GM12874 (cell line): Measurements from ENCODE around the gene AGAP1.

Experiments
- CTCF ChIP-seq: IDR thresholded peaks from 2 replicates; pipeline ENCODE4 v1.5.1; 2011; ENCODE audit warnings: low read depth, mild to moderate bottlenecking, control low read depth, low read length, moderate library complexity; ENCODE audit not compliant: insufficient read depth

Gene AGAP1

DNA sequence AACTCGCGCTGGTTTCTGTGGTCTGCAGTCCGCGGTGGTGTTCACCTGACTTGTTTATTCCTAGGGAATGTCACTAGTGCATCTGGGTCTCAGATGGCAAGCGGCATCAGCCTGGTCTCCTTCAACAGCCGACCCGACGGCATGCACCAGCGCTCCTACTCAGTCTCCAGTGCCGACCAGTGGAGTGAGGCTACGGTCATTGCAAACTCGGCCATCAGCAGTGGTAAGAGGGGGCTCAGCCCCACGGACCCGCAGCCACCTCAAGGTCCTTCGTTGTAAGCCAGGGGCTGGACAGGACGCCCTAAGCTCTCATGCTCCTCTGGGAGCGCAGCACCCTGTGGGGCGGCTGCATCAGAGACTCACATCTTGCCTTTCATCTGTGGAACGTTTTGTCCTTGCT, 436.9 kb downstream of the AGAP1 start:
- TF ChIP-seq CTCF = no peak

DNA sequence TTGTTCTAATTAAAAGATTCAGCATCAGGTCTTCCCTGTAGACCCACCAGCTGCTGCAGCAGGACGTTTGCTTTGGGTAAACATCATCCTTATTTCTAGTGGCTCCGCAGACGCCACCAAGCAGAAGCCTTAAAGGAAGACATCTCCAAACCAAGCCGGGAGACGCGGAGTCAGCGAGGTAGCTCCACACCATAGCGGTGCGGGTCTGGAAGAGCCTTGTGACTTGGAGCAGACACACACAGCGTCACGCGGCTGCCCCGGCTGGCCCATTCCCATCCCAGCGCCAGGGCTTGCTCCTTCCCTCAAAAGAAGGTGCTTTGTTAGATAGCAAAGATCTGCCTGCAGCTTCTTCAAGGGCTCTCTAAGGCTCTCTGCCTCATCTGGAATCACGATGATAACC, 437.8 kb downstream of the AGAP1 start:
- no peak for TF ChIP-seq CTCF

DNA sequence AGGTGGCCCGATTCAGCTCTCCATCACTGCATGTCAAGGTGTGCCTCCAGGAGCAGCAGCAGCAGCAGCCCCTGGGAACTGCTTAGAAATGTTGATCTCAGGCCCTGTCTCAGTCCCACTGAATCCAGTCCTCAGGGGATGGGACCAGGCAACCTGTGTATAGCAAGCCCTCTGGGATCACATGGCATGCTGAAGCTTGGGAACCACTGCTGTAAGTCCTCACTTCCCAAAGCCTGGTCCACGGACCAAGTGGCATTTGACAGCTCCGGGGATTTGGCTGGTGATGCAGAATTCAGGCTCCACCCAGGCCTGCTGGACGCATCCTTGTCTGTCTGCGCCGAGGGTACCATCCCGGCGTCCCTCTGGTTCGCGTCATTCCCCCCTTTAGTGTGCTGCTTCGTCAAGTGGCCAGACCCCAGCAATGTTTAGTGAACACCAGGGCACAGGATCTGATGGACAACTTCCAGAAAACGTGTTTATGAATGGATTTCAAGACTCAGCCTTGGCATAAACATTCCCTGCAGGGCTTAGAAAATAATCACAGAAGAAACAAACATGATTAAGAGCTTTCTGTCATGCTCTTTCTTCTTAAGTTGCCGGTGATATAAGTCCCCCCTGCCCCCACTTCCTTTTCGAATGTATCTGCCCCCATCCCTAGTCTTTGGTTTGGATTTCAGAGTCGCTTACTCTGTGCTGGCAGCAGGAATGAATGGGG, 440.4 kb downstream of the AGAP1 start:
- TF ChIP-seq CTCF = no peak

DNA sequence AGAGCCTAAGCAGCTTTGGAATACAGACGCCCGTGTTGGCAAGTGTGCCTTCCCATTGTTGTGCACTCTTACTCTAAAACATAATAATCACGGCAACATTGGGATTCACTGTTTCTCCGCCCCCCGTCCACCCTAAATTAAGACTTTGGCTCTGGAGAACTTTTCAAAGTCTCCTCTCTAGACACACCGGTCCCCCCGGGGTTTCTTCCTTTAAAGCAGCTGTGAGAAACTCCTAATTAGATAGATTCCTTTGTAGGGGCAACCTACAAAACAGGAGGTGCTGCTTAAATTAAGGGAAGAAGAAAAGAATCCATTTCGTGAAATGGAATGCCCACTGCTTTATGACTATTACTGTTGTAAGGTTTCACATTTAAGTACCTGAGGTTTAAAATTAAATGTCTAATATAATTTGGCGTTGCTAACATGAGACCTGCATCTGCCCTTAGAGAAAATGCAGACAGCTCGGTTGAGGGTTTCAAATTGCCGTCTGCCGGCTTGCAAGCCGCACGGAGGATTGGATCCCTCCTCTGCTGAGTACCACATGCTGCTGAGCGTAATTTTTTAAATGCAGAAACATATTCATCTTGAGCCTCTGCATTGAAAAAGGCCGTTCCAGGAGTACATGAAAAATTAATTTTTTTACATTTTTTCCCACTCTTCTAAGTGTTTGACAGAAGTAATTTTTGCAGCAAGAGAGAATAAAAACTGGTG, 441.1 kb downstream of the AGAP1 start:
- no peak for TF ChIP-seq CTCF

- TF ChIP-seq CTCF = no peak
Measured at GRCh38 chr2:235935773-235936172, 441.9 kb downstream of the AGAP1 start.

DNA sequence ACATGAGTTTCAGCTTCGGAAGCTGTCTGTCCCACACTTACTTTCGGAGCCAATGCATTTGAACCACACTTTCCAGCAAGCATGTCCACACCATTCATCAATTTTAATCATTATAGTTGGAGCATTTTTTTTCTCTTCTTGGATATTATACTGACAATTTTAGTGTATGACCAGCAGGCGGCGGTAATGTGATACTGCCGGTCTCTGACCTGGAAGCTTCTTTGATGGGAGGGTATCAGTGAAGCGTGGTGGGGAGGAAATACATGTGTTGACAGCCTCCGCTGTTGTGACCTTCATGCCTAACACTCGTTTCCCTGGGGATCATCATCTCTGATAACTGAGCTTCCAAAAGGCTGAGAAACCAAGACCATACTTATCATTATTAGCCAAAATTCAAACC, 442.6 kb downstream of the AGAP1 start:
- peak; percentile 46; the same call in 1 of the 2 replicates for TF ChIP-seq CTCF

DNA sequence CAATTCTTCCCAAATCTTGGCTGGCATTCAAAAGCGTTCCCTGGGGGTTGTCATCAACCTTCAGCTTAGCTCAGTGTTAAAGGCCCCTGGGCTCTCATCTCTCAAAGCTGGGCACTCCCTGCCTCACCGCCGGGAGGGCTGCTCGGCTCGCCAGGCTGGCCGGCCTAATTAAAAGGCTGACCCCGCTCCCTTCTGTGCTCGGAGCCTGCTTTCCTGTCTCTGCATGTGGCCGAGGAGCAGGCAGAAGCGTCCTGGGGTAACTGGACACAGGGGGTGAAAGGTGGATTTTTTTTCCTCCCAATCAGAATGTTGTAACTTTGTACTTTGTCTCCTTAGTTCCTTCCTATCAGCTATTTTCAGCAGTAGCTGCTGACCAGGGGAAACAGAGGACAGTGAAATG, 443.2 kb downstream of the AGAP1 start:
- TF ChIP-seq CTCF = no peak
